GM08714 (cell line): ENCODE results near the gene ACOX3.

ENCODE experiments used
- H3K4me3 ChIP-seq: fragments of 200-500 bp; sonication (Bioruptor generic); 2 replicates; pipeline ENCODE4 v1.5.1; 2014; ENCODE audit warnings: mild to moderate bottlenecking, low read length, inconsistent platforms
- ZNF274 ChIP-seq: IDR thresholded peaks from 2 replicates; pipeline ENCODE4 v1.6.1; 2012; ENCODE audit warnings: mild to moderate bottlenecking, low read depth, low read length

The ACOX3 gene

GRCh38 chr4:8336412-8337075 lies 104.0 kb downstream of the ACOX3 start:
- H3K4me3 ChIP-seq: no peak overlapping the region

DNA sequence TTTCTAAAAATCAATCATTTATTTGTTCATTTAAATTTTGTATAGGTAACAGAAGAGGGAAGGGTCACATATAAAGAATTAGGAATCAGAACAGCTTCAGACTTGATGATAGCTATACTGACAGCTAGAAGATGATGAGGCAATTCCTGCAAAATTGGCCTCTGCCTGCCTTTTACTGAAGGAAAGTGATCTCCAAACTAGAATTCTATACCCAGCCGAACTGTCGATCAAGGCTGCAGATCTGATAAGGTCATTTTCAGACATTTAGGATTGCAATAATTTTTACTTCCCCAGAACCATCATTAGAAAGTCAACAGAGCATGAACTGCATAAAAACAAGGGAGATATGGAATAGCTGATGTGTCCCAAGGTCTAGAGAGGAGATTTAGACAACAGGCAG lies 104.7 kb downstream of the ACOX3 start:
- TF ChIP-seq ZNF274: no peak
- no peak overlapping the region for H3K4me3 ChIP-seq

More at GRCh38 chr4:8336412-8337075, 104.0 kb downstream of the ACOX3 start:
- no peak for TF ChIP-seq ZNF274

- H3K4me3 ChIP-seq: no peak overlapping the region
Measured at GRCh38 chr4:8334786-8335460, 105.6 kb downstream of the ACOX3 start.

DNA sequence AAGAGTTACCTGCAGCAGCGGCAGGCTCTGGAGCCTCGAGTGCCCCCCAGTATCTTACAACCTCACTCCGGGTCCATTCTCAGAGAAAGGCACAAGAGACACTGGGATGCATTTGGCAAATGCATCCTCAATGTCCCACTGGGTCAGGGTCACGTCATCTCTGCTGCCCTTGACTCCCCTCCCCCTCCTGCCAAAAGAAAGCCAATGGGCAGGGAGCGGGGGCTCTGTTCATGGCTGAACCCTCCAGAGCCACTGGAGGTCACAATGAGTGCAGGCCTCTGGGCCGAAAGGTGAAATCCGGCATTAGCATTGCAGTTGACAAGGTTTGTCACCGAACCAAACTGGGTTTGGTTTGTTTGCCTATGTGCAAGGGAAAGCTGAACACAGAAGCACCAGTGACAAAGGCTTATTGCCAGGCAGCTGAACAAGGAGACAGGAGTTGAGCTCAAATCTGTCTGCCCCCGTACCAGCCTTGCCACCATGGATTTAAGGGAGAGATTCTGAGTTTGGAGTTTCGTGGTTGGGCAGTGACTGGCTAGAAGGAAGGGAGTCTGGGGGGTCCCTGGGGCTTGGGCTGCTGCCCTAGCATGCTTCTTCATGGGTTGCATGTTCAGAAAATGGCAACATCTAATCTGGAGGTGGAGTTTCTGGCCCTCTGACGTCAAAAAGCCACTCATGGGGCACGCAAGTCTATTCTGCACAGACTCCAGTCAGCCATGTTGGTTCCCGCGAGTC lies 106.6 kb downstream of the ACOX3 start:
- H3K4me3 ChIP-seq: no peak overlapping the region
- TF ChIP-seq ZNF274: no peak

More at GRCh38 chr4:8334786-8335460, 105.6 kb downstream of the ACOX3 start:
- TF ChIP-seq ZNF274: no peak

DNA sequence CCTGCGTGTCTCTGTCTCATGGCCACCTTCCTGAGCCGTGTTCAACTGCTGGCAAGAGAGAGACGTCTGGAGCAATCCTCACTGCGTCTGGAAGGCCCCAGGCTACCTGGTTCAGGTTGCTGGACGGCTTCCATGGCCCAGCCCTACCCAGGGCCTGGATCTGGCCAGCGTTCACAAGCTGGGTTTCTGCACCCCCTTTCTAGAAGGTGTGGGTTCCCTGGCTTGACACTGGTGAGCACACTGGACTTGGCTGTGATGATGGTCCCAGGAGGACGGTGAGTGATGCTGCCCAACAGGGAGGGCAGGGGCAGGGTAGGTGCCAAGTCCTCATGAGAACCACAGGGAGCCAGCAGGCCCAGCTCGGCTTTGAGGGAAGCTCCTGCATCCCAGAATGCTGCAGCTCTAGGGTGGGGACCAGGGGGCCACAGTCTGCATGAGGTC lies 107.6 kb downstream of the ACOX3 start:
- no peak overlapping the region for H3K4me3 ChIP-seq
- TF ChIP-seq ZNF274: no peak

DNA sequence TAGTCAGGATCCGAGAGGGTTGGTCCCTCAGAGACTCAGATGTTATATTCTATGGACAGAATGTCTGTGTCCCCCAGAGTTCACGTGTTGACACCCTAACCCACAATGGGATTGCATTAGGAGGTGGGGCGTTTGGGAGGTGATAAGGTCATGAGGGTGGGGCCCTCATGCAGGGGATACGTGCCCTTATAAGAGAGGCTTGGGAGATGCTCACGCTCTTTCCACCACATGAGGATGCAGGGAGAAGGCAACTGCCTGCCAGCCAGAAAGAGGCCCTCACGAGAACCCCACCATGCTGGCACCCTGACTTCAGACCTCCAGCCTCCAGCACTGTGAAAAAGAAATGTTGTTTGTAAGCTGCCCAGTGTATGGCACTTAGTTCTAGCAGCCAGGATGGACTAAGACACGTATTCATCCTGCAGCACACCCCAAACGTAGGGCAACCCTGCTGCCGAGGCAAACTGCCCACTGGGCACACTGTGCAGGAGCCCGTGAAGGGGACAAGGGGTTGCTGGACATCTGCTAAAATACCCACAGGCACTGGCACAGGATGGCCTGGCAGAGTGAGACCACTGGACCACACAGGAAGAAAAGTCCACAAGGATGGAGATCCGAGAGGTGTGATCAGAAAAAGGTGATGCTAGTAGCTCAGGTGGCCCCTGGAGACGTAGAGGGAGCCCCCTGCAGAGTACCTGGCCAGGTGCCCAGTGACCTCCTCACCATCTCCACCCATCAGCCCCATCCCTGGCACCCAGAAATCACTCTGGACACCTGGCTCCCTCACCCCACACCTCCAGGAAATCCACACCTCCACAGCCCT lies 108.3 kb downstream of the ACOX3 start:
- no peak overlapping the region for H3K4me3 ChIP-seq
- TF ChIP-seq ZNF274: no peak

GRCh38 chr4:8331575-8331955 lies 109.0 kb downstream of the ACOX3 start:
- TF ChIP-seq ZNF274: no peak
- no peak overlapping the region for H3K4me3 ChIP-seq

DNA sequence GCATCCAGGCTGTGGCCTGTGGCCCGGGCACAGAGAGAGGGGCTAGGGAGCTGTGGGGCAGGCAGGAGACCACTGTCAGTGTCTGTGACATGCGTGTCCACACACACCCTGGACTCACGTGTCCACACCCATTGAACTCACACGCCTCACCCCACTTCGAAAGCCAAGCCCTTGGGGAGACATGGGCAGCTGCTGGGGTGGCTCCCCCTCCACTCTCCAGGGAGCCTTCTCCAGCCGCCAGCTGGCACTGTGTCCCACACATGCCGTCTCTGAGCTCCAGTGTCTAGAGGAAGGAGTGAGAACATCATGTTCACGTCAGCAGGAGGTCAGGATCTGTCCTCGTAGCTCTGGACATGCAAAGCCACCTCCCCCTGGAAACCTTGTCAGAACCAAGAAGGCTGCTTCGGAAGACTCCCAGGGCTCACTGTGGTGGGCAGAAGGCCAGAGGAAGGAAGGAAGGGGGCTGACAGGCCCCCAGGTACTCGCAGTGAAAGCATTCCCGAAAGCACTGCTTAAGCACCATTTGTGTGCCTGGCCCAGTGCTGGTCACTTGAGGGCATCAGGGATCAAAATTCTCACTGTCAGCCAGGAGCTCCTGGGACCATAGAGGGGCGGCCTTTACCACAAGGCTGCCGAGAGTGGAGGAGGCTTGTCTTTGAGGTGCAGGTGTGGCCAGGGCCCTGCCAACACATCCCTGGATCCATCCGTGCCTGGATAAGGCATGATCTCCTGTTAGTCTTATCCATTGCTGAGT lies 109.5 kb downstream of the ACOX3 start:
- H3K4me3 ChIP-seq: no peak overlapping the region
- TF ChIP-seq ZNF274: no peak

DNA sequence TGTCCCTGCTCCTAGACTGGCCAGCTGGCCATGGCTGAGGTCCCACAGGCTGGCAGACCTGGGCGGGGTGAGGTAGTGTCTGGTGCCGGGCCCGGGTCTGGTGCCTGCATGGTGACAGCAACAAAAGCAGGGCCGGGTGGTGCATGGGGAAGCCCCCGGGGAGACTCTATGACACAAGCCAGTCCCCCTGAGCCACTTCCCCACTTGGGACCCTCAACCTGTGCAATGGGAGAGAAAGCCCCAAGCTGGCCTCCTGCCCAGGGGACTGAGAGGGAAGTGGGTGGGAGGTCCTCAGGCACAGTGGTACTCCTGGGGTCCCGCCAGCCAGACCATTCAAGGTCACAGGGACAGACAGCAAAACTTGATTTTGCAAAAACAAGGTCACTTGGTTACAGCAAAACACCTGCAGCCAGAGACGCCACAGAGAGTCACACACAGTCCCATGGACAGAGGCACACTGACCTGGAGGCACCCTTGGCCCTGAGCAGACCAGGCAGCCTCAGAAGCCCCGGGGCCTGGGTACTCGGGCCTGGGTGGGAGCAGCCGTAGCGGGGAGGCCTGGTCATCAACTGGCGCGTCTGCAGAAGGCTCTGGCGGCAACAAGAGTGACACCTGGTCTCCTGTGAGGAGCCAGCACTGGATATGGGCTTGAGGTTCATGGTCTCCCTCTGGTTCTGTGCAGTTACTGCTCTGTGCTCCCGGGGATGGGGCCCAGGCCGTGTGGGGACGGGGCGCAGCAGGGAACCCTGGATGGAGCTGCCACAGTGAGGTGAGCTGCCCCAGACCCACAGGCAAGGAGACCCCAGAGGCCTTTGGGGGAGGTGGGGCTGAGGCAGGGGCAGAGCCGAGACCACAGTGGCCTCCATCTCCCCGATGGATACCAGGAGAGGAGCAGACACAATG lies 110.4 kb downstream of the ACOX3 start:
- no peak overlapping the region for H3K4me3 ChIP-seq
- no peak for TF ChIP-seq ZNF274

DNA sequence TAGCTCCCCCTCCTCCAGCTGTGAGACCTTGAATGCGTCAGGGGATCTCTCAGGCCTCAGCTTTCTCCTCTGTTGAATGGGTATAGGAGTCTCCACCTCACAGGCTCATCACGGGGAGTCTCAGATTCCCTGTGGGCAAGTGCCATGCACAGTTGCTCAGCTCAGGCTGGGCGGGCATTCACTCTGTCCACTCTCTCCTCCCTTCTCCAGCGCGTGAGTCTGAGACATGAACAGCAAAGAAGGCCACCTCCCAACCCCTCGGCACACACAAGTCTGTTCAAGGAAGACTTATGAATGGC lies 111.0 kb downstream of the ACOX3 start:
- TF ChIP-seq ZNF274: no peak
- H3K4me3 ChIP-seq: no peak overlapping the region

DNA sequence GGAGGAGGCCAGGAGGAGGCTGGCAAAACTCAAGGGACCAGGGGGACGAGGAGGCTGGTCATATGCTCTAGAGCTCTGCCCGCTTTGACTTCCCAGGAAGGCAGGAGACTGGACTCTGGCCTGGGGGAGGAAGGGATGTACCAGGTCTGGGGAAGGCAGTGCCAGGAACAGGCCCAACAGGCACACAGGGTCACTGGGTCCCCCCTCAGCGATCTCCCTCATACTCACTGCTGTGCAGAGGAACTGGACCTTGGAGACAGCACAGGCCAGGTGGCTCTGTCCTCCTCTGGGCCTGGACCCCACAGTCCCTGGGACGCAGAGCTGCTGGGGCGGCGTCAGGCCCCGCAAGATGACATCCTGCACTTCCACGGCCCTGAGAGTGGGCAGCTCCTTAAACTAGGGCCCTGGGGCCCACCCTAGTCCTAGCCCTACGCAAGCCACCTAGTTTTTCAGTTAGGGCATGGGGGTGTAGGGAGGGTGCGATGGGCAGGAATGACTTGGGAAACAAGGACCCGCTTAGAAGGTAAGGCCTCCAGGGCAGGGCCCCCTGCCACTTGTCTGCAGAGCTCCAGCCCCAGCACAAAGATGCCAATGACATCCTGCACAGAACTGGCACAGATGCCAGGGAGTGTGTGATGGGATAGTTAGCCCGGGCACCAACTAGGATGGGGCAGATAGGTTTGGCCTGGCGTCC lies 111.5 kb downstream of the ACOX3 start:
- no peak overlapping the region for H3K4me3 ChIP-seq
- no peak for TF ChIP-seq ZNF274

GRCh38 chr4:8328456-8328855 lies 112.1 kb downstream of the ACOX3 start:
- H3K4me3 ChIP-seq: no peak overlapping the region
- no peak for TF ChIP-seq ZNF274
